ENCODE data around the gene BANK1.

BANK1 gene

GRCh38 chr4:102022343-102022742, 231.8 kb downstream of the BANK1 start:
- H3K27me3 ChIP-seq (ENCODE audit: insufficient read depth, low read depth): no peaks in the 10 kb centered on the region
- no peaks in the 10 kb centered on the region for H3K79me2 ChIP-seq (ENCODE audit: insufficient read depth, low read depth)
- H3K4me3 ChIP-seq (IDR thresholded peaks at IDR 0.05; ENCODE audit: insufficient read depth, low read depth, low read length): no peak overlapping the region
- no peak overlapping the region for H3K4me2 ChIP-seq
- H3K27ac ChIP-seq: no peak overlapping the region
- TF ChIP-seq CTCF (conservative IDR thresholded peaks at IDR 0.05; ENCODE audit: low read depth, low read length): no peak
- H4K20me1 ChIP-seq (ENCODE audit: insufficient read depth): no peaks in the 10 kb centered on the region
- no peaks in the 10 kb centered on the region for H3K4me1 ChIP-seq (ENCODE audit: low read depth, poor library complexity, severe bottlenecking)
- no peaks in the 10 kb centered on the region for H3K36me3 ChIP-seq (ENCODE audit: insufficient read depth)
- no peak overlapping the region for H2AFZ ChIP-seq (ENCODE audit: low read depth)
- H3K9ac ChIP-seq: no peak overlapping the region

DNA sequence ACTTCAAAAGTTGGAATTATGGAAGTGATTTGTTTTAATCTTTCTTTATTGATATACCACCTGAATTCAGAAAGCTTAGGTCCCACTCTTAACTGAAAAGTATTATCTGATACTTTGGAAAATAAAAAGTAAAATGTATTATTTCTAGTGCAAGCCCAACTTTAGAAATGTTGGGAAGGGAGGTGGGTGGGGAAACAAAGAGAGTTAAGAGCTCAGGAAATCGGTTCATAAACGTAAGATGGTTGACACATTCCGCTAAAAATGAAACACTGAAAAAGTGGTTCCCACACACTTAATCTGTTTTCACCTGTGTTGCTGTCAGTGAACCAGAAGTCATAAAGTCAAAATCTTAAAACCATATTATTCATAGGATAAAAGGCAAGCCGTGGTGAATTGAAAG, 237.4 kb downstream of the BANK1 start:
- no peaks in the 10 kb centered on the region for H3K79me2 ChIP-seq (ENCODE audit: insufficient read depth, low read depth)
- H3K27ac ChIP-seq: no peak overlapping the region
- TF ChIP-seq CTCF (conservative IDR thresholded peaks at IDR 0.05; ENCODE audit: low read depth, low read length): no peak
- no peak overlapping the region for H3K4me3 ChIP-seq (IDR thresholded peaks at IDR 0.05; ENCODE audit: insufficient read depth, low read depth, low read length)
- no peaks in the 10 kb centered on the region for H3K36me3 ChIP-seq (ENCODE audit: insufficient read depth)
- H4K20me1 ChIP-seq (ENCODE audit: insufficient read depth): no peaks in the 10 kb centered on the region
- H3K9ac ChIP-seq: no peak overlapping the region
- no peak overlapping the region for H2AFZ ChIP-seq (ENCODE audit: low read depth)
- H3K27me3 ChIP-seq (ENCODE audit: insufficient read depth, low read depth): no peaks in the 10 kb centered on the region
- no peak overlapping the region for H3K4me2 ChIP-seq
- no peaks in the 10 kb centered on the region for H3K4me1 ChIP-seq (ENCODE audit: low read depth, poor library complexity, severe bottlenecking)

DNA sequence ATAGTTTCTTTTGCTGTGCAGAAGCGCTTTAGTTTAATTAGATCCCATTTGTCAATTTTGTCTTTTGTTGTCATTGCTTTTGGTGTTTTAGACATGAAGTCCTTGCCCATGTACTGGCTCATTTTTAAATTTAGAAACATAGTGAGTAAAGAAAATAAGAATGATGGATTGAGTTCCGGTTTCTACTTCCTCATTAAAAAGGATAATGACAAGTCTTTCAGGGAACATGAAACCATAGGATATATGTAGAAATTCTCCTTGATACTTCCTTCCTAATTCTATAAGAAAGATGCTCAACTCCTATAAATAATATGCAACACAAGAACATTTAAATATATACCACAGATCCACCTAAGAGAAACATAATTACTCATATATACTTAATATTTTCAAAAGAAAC, 240.9 kb downstream of the BANK1 start:
- H3K4me1 ChIP-seq (ENCODE audit: low read depth, poor library complexity, severe bottlenecking): no peaks in the 10 kb centered on the region
- no peaks in the 10 kb centered on the region for H3K79me2 ChIP-seq (ENCODE audit: insufficient read depth, low read depth)
- no peaks in the 10 kb centered on the region for H4K20me1 ChIP-seq (ENCODE audit: insufficient read depth)
- H2AFZ ChIP-seq (ENCODE audit: low read depth): no peak overlapping the region
- H3K9ac ChIP-seq: no peak overlapping the region
- no peaks in the 10 kb centered on the region for H3K27me3 ChIP-seq (ENCODE audit: insufficient read depth, low read depth)
- no peaks in the 10 kb centered on the region for H3K36me3 ChIP-seq (ENCODE audit: insufficient read depth)
- TF ChIP-seq CTCF (conservative IDR thresholded peaks at IDR 0.05; ENCODE audit: low read depth, low read length): no peak
- H3K4me3 ChIP-seq (IDR thresholded peaks at IDR 0.05; ENCODE audit: insufficient read depth, low read depth, low read length): no peak overlapping the region
- H3K4me2 ChIP-seq: no peak overlapping the region
- no peak overlapping the region for H3K27ac ChIP-seq

GRCh38 chr4:102036016-102036415, 245.5 kb downstream of the BANK1 start:
- no peak for TF ChIP-seq CTCF (conservative IDR thresholded peaks at IDR 0.05; ENCODE audit: low read depth, low read length)
- H3K4me3 ChIP-seq (IDR thresholded peaks at IDR 0.05; ENCODE audit: insufficient read depth, low read depth, low read length): no peak overlapping the region
- no peak overlapping the region for H3K27ac ChIP-seq
- H3K27me3 ChIP-seq (ENCODE audit: insufficient read depth, low read depth): no peaks in the 10 kb centered on the region
- no peak overlapping the region for H3K4me2 ChIP-seq
- H3K9ac ChIP-seq: no peak overlapping the region
- no peaks in the 10 kb centered on the region for H3K79me2 ChIP-seq (ENCODE audit: insufficient read depth, low read depth)
- no peaks in the 10 kb centered on the region for H3K4me1 ChIP-seq (ENCODE audit: low read depth, poor library complexity, severe bottlenecking)
- no peaks in the 10 kb centered on the region for H3K36me3 ChIP-seq (ENCODE audit: insufficient read depth)
- no peak overlapping the region for H2AFZ ChIP-seq (ENCODE audit: low read depth)
- H4K20me1 ChIP-seq (ENCODE audit: insufficient read depth): no peaks in the 10 kb centered on the region
